GM23338 (cell line): ENCODE results near the gene GHRHR. TPM values are rescaled to one million over a fixed set of nuclear protein-coding genes. Genes with fewer than 3 reads are reported as not detected.

Experiments
- ATAC-seq: fragments of 200-7000 bp; cut with Tn5 transposase; 3 replicates; pipeline ENCODE4 v1.9.1; 2020
- DNase-seq: peaks from one replicate; pipeline ENCODE4 v3.0.0-alpha.2; 2015; ENCODE audit warnings: low spot score
- H2AFZ ChIP-seq: fragments of 200-600 bp; sonication (generic); 2 replicates; pipeline ENCODE4 v1.8.0; 2016; ENCODE audit warnings: antibody characterized with exemption, mild to moderate bottlenecking, moderate library complexity
- H3F3A ChIP-seq: fragments of 200-600 bp; sonication (generic); replicated peaks from 2 replicates; pipeline ENCODE4 v1.8.0; 2017; ENCODE audit warnings: antibody characterized with exemption, mixed run types, low read depth
- H3K27ac ChIP-seq: fragments of 200-600 bp; sonication (generic); 2 replicates; pipeline ENCODE4 v1.6.1; 2016; ENCODE audit warnings: low read depth
- H3K27me3 ChIP-seq: fragments of 200-600 bp; sonication (generic); 2 replicates; pipeline ENCODE4 v1.8.0; 2016; ENCODE audit warnings: mild to moderate bottlenecking, mixed run types, moderate library complexity; ENCODE audit not compliant: insufficient read depth
- H3K36me3 ChIP-seq: fragments of 200-600 bp; sonication (generic); 2 replicates; pipeline ENCODE4 v1.8.0; 2016; ENCODE audit warnings: mild to moderate bottlenecking; ENCODE audit not compliant: insufficient read depth
- H3K4me1 ChIP-seq: fragments of 200-600 bp; sonication (generic); 2 replicates; pipeline ENCODE4 v1.8.0; 2016; ENCODE audit warnings: mild to moderate bottlenecking, moderate library complexity; ENCODE audit not compliant: insufficient read depth
- H3K4me2 ChIP-seq: fragments of 200-600 bp; sonication (generic); 2 replicates; pipeline ENCODE4 v1.7.1; 2017; ENCODE audit warnings: mixed run types
- H3K4me3 ChIP-seq: fragments of 200-600 bp; sonication (generic); 2 replicates; pipeline ENCODE4 v1.6.1; 2016; ENCODE audit warnings: mixed run types
- H3K79me2 ChIP-seq: fragments of 200-600 bp; sonication (generic); replicated peaks from 2 replicates; pipeline ENCODE4 v1.8.0; 2017; ENCODE audit warnings: mild to moderate bottlenecking; ENCODE audit not compliant: insufficient read depth
- H3K9me2 ChIP-seq: fragments of 200-600 bp; sonication (generic); 2 replicates; pipeline ENCODE4 v1.8.0; 2017; ENCODE audit not compliant: insufficient read depth
- H4K20me1 ChIP-seq: fragments of 200-600 bp; sonication (generic); replicated peaks from 2 replicates; pipeline ENCODE4 v1.8.0; 2017; ENCODE audit warnings: mild to moderate bottlenecking; ENCODE audit not compliant: insufficient read depth
- H3K27ac Mint-ChIP-seq: 2 replicates; pipeline ENCODE4 v1.8.0; 2020; ENCODE audit warnings: inconsistent platforms, mild to moderate bottlenecking, moderate library complexity, mixed read lengths
- H3K27me3 Mint-ChIP-seq: 3 replicates; pipeline ENCODE4 v1.8.0; 2022; ENCODE audit warnings: low read depth, mild to moderate bottlenecking, moderate library complexity, mixed read lengths, inconsistent platforms; ENCODE audit not compliant: insufficient read depth, poor library complexity
- H3K36me3 Mint-ChIP-seq: 3 replicates; pipeline ENCODE4 v1.8.0; 2021; ENCODE audit warnings: low read depth, mild to moderate bottlenecking, inconsistent platforms, moderate library complexity, mixed read lengths
- H3K4me1 Mint-ChIP-seq: 3 replicates; pipeline ENCODE4 v1.8.0; 2020; ENCODE audit warnings: mild to moderate bottlenecking, inconsistent platforms, mixed read lengths
- H3K4me3 Mint-ChIP-seq: 3 replicates; pipeline ENCODE4 v1.8.0; 2021; ENCODE audit warnings: moderate library complexity, mild to moderate bottlenecking, inconsistent platforms, mixed read lengths
- H3K9me3 Mint-ChIP-seq: 3 replicates; pipeline ENCODE4 v1.8.0; 2020; ENCODE audit warnings: moderate library complexity, mild to moderate bottlenecking, inconsistent platforms, mixed read lengths
- CREB1 ChIP-seq: fragments of 250-450 bp; sonication (Bioruptor Pico); IDR thresholded peaks from 2 replicates; pipeline ENCODE4 v1.5.0; 2020; ENCODE audit warnings: low read depth, mild to moderate bottlenecking, moderate library complexity
- EZH2 ChIP-seq: fragments of 200-600 bp; sonication (generic); IDR thresholded peaks from one replicate; pipeline ENCODE4 v1.8.0; 2017; ENCODE audit warnings: antibody characterized with exemption, mild to moderate bottlenecking, low read depth; ENCODE audit not compliant: unreplicated experiment
- EZH2phosphoT487 ChIP-seq: fragments of 200-600 bp; sonication (generic); IDR thresholded peaks from one replicate; pipeline ENCODE4 v1.8.1; 2018; ENCODE audit warnings: antibody characterized with exemption; ENCODE audit not compliant: unreplicated experiment
- JUNB ChIP-seq: IDR thresholded peaks from one replicate; pipeline ENCODE4 v1.6.1; 2016; ENCODE audit warnings: antibody characterized with exemption; ENCODE audit not compliant: unreplicated experiment
- NANOG ChIP-seq: IDR thresholded peaks from 2 replicates; pipeline ENCODE4 v1.6.1; 2016; ENCODE audit warnings: antibody characterized with exemption, borderline replicate concordance
- POLR2AphosphoS5 ChIP-seq: IDR thresholded peaks from 2 replicates; pipeline ENCODE4 v1.6.1; 2016; ENCODE audit warnings: antibody characterized with exemption, low read depth
- STAT1 ChIP-seq: IDR thresholded peaks from one replicate; pipeline ENCODE4 v1.6.1; 2016; ENCODE audit warnings: antibody characterized with exemption; ENCODE audit not compliant: unreplicated experiment
- ZNF114 ChIP-seq: fragments of 250-450 bp; sonication (Bioruptor Pico); IDR thresholded peaks from 2 replicates; pipeline ENCODE4 v1.5.0; 2020; ENCODE audit warnings: mild to moderate bottlenecking, moderate library complexity
- ZNF331 ChIP-seq: fragments of 250-450 bp; sonication (Bioruptor Pico); IDR thresholded peaks from 2 replicates; pipeline ENCODE4 v1.5.0; 2020; ENCODE audit warnings: low read depth, mild to moderate bottlenecking, moderate library complexity
- polyA plus RNA-seq: library from polyadenylated mRNA; unstranded; fragments of >200 nt; fragmentation: Nextera tagmentation; extraction: Ambion mirVana; gene quantifications from 2 replicates; pipeline ENCODE4 v1.2.1, GENCODE V29; 2016
- total RNA-seq: library from RNA; depleted of rRNA; stranded (reverse); fragments of >200 nt; shearing (Covaris generic); gene quantifications from 2 replicates; pipeline ENCODE4 v1.2.3, GENCODE V29; 2014
- TF ChIP-seq, protein P1 (sequence below), 2 experiments: fragments of 200-600 bp in 1 of 2; sonication (generic) in 1 of 2; conservative IDR thresholded peaks; 2 replicates each; pipeline versions ENCODE4 v1.5.1 to v1.6.1; 2016 to 2017; ENCODE audit warnings: antibody characterized with exemption in 2 of 2, low read depth in 2 of 2, mild to moderate bottlenecking in 2 of 2, moderate library complexity in 1 of 2
- TF ChIP-seq, protein P2 (sequence below): IDR thresholded peaks from 2 replicates; pipeline ENCODE4 v1.6.1; 2016; ENCODE audit warnings: antibody characterized with exemption
- TF ChIP-seq, protein P3 (sequence below): IDR thresholded peaks from one replicate; pipeline ENCODE4 v1.6.1; 2018; ENCODE audit warnings: antibody characterized with exemption; ENCODE audit not compliant: unreplicated experiment

Gene GHRHR
- total and polyA plus RNA-seq, 2 experiments from 2014 or later: 2.2 TPM; not detected in 1

- H3F3A ChIP-seq: no peaks in the 10 kb centered on the region
Observed at GRCh38 chr7:31000161-31000693, 36.5 kb downstream of the GHRHR start.

More at GRCh38 chr7:31000161-31000693, 36.5 kb downstream of the GHRHR start:
- no peak overlapping the region for H3K4me2 ChIP-seq
- no peaks in the 10 kb centered on the region; the same call in 1 of the 2 replicates for H3K36me3 ChIP-seq
- H3K4me3 ChIP-seq: no peak overlapping the region
- no peak overlapping the region for H3K27ac ChIP-seq
- TF ChIP-seq EZH2 (no peak), NANOG (no peak), STAT1 (no peak), POLR2AphosphoS5 (no peak), CREB1 (CRISPR knock-in tag) (no peak), ZNF331 (CRISPR knock-in tag) (no peak), ZNF114 (CRISPR knock-in tag) (no peak), JUNB (no peak), EZH2phosphoT487 (no peak)
- TF ChIP-seq, protein P1, sequence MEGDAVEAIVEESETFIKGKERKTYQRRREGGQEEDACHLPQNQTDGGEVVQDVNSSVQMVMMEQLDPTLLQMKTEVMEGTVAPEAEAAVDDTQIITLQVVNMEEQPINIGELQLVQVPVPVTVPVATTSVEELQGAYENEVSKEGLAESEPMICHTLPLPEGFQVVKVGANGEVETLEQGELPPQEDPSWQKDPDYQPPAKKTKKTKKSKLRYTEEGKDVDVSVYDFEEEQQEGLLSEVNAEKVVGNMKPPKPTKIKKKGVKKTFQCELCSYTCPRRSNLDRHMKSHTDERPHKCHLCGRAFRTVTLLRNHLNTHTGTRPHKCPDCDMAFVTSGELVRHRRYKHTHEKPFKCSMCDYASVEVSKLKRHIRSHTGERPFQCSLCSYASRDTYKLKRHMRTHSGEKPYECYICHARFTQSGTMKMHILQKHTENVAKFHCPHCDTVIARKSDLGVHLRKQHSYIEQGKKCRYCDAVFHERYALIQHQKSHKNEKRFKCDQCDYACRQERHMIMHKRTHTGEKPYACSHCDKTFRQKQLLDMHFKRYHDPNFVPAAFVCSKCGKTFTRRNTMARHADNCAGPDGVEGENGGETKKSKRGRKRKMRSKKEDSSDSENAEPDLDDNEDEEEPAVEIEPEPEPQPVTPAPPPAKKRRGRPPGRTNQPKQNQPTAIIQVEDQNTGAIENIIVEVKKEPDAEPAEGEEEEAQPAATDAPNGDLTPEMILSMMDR (conservative IDR thresholded peaks at IDR 0.05; ENCODE audit: low read depth in 2 of 2): no peak
- TF ChIP-seq, protein P2, sequence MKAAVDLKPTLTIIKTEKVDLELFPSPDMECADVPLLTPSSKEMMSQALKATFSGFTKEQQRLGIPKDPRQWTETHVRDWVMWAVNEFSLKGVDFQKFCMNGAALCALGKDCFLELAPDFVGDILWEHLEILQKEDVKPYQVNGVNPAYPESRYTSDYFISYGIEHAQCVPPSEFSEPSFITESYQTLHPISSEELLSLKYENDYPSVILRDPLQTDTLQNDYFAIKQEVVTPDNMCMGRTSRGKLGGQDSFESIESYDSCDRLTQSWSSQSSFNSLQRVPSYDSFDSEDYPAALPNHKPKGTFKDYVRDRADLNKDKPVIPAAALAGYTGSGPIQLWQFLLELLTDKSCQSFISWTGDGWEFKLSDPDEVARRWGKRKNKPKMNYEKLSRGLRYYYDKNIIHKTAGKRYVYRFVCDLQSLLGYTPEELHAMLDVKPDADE: no peak
- TF ChIP-seq, protein P3, sequence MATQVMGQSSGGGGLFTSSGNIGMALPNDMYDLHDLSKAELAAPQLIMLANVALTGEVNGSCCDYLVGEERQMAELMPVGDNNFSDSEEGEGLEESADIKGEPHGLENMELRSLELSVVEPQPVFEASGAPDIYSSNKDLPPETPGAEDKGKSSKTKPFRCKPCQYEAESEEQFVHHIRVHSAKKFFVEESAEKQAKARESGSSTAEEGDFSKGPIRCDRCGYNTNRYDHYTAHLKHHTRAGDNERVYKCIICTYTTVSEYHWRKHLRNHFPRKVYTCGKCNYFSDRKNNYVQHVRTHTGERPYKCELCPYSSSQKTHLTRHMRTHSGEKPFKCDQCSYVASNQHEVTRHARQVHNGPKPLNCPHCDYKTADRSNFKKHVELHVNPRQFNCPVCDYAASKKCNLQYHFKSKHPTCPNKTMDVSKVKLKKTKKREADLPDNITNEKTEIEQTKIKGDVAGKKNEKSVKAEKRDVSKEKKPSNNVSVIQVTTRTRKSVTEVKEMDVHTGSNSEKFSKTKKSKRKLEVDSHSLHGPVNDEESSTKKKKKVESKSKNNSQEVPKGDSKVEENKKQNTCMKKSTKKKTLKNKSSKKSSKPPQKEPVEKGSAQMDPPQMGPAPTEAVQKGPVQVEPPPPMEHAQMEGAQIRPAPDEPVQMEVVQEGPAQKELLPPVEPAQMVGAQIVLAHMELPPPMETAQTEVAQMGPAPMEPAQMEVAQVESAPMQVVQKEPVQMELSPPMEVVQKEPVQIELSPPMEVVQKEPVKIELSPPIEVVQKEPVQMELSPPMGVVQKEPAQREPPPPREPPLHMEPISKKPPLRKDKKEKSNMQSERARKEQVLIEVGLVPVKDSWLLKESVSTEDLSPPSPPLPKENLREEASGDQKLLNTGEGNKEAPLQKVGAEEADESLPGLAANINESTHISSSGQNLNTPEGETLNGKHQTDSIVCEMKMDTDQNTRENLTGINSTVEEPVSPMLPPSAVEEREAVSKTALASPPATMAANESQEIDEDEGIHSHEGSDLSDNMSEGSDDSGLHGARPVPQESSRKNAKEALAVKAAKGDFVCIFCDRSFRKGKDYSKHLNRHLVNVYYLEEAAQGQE: no peak
- H3K36me3 Mint-ChIP-seq: peaks cover 14% of the 10 kb centered on the region
- H3K4me3 Mint-ChIP-seq: no peak overlapping the region
- no peaks in the 10 kb centered on the region for H3K79me2 ChIP-seq
- H3K27me3 Mint-ChIP-seq: peaks cover 5% of the 10 kb centered on the region
- no peaks in the 10 kb centered on the region for H3K4me1 ChIP-seq
- ATAC-seq: peak; percentile 46; the same call in 2 of the 3 replicates
- H2AFZ ChIP-seq: no peak overlapping the region
- no peaks in the 10 kb centered on the region; the same call in 2 of the 3 replicates for H3K9me3 Mint-ChIP-seq
- DNase-seq: no peak
- no peaks in the 10 kb centered on the region for H3K27me3 ChIP-seq
- H3K9me2 ChIP-seq: no peaks in the 10 kb centered on the region
- peaks cover 14% of the 10 kb centered on the region for H3K4me1 Mint-ChIP-seq
- H3K27ac Mint-ChIP-seq: no peak overlapping the region
- no peaks in the 10 kb centered on the region for H4K20me1 ChIP-seq
